HepG2 (cell line): ENCODE data around the gene RHOBTB3. TPM values are rescaled to one million over a fixed set of nuclear protein-coding genes. Genes with fewer than 3 reads are reported as not detected.

Experiments used
- BRD4 ChIP-seq: sonication (generic); formaldehyde crosslinking; IDR thresholded peaks from 2 replicates; pipeline ENCODE4 v1.4.0; 2020; ENCODE audit warnings: missing genetic modification reagents
- CBFB ChIP-seq: sonication (generic); formaldehyde crosslinking; IDR thresholded peaks from 2 replicates; pipeline ENCODE4 v1.4.0; 2020; ENCODE audit warnings: missing genetic modification reagents
- CBX1 ChIP-seq: IDR thresholded peaks from one replicate; pipeline ENCODE4 v1.6.1; 2016; ENCODE audit warnings: antibody characterized with exemption, low read depth
- EEA1 ChIP-seq: sonication (generic); formaldehyde crosslinking; IDR thresholded peaks from 2 replicates; pipeline ENCODE4 v1.5.1; 2020; ENCODE audit warnings: mild to moderate bottlenecking, missing genetic modification reagents, borderline replicate concordance
- FOXC1 ChIP-seq: sonication (generic); formaldehyde crosslinking; IDR thresholded peaks from 2 replicates; pipeline ENCODE4 v1.8.0; 2022; ENCODE audit warnings: mild to moderate bottlenecking, missing genetic modification reagents, borderline replicate concordance
- JUN ChIP-seq: sonication (generic); formaldehyde crosslinking; IDR thresholded peaks from 2 replicates; pipeline ENCODE4 v1.4.0; 2020; ENCODE audit warnings: mild to moderate bottlenecking, missing genetic modification reagents
- JUND ChIP-seq: sonication (generic); formaldehyde crosslinking; IDR thresholded peaks from 2 replicates; pipeline ENCODE4 v1.8.0; 2022; ENCODE audit warnings: mild to moderate bottlenecking, missing genetic modification reagents
- NR2C2 ChIP-seq: sonication (generic); formaldehyde crosslinking; IDR thresholded peaks from 2 replicates; pipeline ENCODE4 v1.4.0; 2020; ENCODE audit warnings: missing genetic modification reagents, mild to moderate bottlenecking, moderate library complexity, borderline replicate concordance
- PHB2 ChIP-seq: fragments of 450-650 bp; IDR thresholded peaks from 2 replicates; pipeline ENCODE4 v1.6.1; 2018; ENCODE audit not compliant: partially characterized antibody
- PRPF4 ChIP-seq: fragments of 200-400 bp; formaldehyde crosslinking; IDR thresholded peaks from 2 replicates; pipeline ENCODE4 v1.6.1; 2016; ENCODE audit warnings: low read length, low read depth; ENCODE audit not compliant: poor library complexity, severe bottlenecking
- RXRB ChIP-seq: IDR thresholded peaks from 2 replicates; pipeline ENCODE4 v1.6.1; 2016; ENCODE audit warnings: borderline replicate concordance, missing genetic modification reagents, missing compliant biosample characterization
- SAP130 ChIP-seq: IDR thresholded peaks from 2 replicates; pipeline ENCODE4 v1.6.1; 2016; ENCODE audit warnings: low read depth
- SMAD9 ChIP-seq: sonication (generic); formaldehyde crosslinking; IDR thresholded peaks from 2 replicates; pipeline ENCODE4 v1.5.1; 2020; ENCODE audit warnings: mild to moderate bottlenecking, missing genetic modification reagents
- TRIM24 ChIP-seq: sonication (generic); formaldehyde crosslinking; IDR thresholded peaks from 2 replicates; pipeline ENCODE4 v1.8.0; 2022; ENCODE audit warnings: mild to moderate bottlenecking, missing genetic modification reagents
- ZBTB38 ChIP-seq: sonication (generic); formaldehyde crosslinking; IDR thresholded peaks from 2 replicates; pipeline ENCODE4 v1.5.1; 2020; ENCODE audit warnings: mild to moderate bottlenecking, missing genetic modification reagents
- ZEB1 ChIP-seq: IDR thresholded peaks from 2 replicates; pipeline ENCODE4 v1.6.1; 2012; ENCODE audit warnings: mild to moderate bottlenecking, low read depth, inconsistent platforms; ENCODE audit not compliant: insufficient replicate concordance
- ZFP36L1 ChIP-seq: sonication (generic); formaldehyde crosslinking; IDR thresholded peaks from 2 replicates; pipeline ENCODE4 v1.8.0; 2022; ENCODE audit warnings: mild to moderate bottlenecking, missing genetic modification reagents, moderate library complexity
- ZNF550 ChIP-seq: sonication (generic); formaldehyde crosslinking; IDR thresholded peaks from 2 replicates; pipeline ENCODE4 v1.4.0; 2020; ENCODE audit warnings: mild to moderate bottlenecking, missing genetic modification reagents, borderline replicate concordance
- ZNF556 ChIP-seq: sonication (generic); formaldehyde crosslinking; IDR thresholded peaks from 2 replicates; pipeline ENCODE4 v1.4.0; 2020; ENCODE audit warnings: mild to moderate bottlenecking, missing genetic modification reagents, borderline replicate concordance
- ZNF557 ChIP-seq: sonication (generic); formaldehyde crosslinking; IDR thresholded peaks from 2 replicates; pipeline ENCODE4 v1.4.0; 2020; ENCODE audit warnings: missing genetic modification reagents
- ZNF570 ChIP-seq: sonication (generic); formaldehyde crosslinking; IDR thresholded peaks from 2 replicates; pipeline ENCODE4 v1.4.0; 2020; ENCODE audit warnings: mild to moderate bottlenecking, missing genetic modification reagents, borderline replicate concordance
- ZNF629 ChIP-seq: sonication (generic); formaldehyde crosslinking; conservative IDR thresholded peaks from 2 replicates; pipeline ENCODE4 v1.5.0; 2020; ENCODE audit warnings: missing genetic modification reagents
- ZNF652 ChIP-seq: IDR thresholded peaks from 2 replicates; pipeline ENCODE4 v1.6.1; 2016; ENCODE audit warnings: low read depth, borderline replicate concordance
- ZSCAN25 ChIP-seq: sonication (generic); formaldehyde crosslinking; IDR thresholded peaks from 2 replicates; pipeline ENCODE4 v1.8.0; 2022; ENCODE audit warnings: mild to moderate bottlenecking, missing genetic modification reagents
- polyA plus RNA-seq, 8 experiments: library from polyadenylated mRNA; depleted of rRNA in 3 of 8; stranded (reverse) in 7 of 8; unstranded in 1 of 8; fragments of >200 nt; fragmentation: Illumina TruSeq in 4 of 8; extraction: Trizol in 4 of 8; gene quantifications; 2 replicates each; pipeline versions ENCODE4 v1.2.1 to v1.2.3, GENCODE V29; 2011 to 2016; ENCODE audit warnings: low read depth in 4 of 8, missing spikeins in 1 of 8, mixed read lengths in 1 of 8; ENCODE audit not compliant: insufficient read depth in 1 of 8
- total RNA-seq, 5 experiments: library from RNA; depleted of rRNA; stranded (reverse); fragments of >200 nt; fragmentation: Illumina TruSeq; extraction: Trizol; gene quantifications; 2 replicates each; pipeline ENCODE4 v1.2.3, GENCODE V29; 2016; ENCODE audit warnings: low read depth in 1 of 5
- TF ChIP-seq, protein P1 (sequence below): IDR thresholded peaks from 2 replicates; pipeline ENCODE4 v1.6.1; 2016; ENCODE audit warnings: low read depth, borderline replicate concordance
- TF ChIP-seq, protein P2 (sequence below): IDR thresholded peaks from 2 replicates; pipeline ENCODE4 v1.4.0; 2020; ENCODE audit warnings: mild to moderate bottlenecking, missing genetic modification reagents
- TF ChIP-seq, protein P3 (sequence below): sonication (generic); formaldehyde crosslinking; IDR thresholded peaks from 2 replicates; pipeline ENCODE4 v1.5.1; 2020; ENCODE audit warnings: missing genetic modification reagents, mild to moderate bottlenecking, borderline replicate concordance

The RHOBTB3 gene
- total and polyA plus RNA-seq, 2 of the 13 experiments (the other 11 are each of a cell fraction or from before 2014, with no cell fraction given), result 31.6 to 35.4 TPM

DNA sequence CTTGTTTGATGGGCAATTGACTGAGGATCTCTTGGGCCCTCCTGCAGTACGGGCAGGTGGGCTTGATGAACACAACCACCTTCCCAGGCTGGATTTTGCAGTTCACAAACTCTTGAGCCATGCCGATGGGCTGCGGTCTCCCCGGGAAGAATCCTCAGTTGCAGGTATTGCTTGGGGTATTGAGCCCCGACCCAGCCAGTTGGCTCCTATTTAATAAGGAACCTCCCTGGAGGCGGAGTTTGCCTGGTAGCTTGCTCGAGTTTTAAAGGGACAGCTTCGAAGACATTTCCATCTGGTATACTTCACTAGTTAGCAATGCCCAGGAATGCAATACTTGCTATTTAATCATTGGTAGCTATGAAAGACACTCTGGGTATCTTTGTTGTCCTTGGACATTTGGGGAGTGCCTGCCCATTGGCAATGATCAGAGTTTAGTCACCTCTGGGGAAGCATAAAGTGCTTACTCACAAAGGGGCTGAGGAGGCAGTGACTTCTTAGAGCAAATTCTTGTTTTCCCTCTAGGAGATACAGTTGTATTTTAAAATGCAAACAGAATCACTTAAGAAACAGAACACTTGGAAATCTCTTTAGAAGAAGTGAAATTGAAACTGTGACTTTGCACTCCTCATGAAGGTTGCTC lies 91.5 kb downstream of the RHOBTB3 start, which contains the start of gene GLRX (continued):
- TF ChIP-seq FOXC1 (CRISPR knock-in tag) (no peak), ZNF629 (0 out of 2 replicates have a peak, but pooled peaks have one; percentile 24), SMAD9 (no peak), RXRB (CRISPR knock-in tag) (no peak), JUN (no peak), ZNF652 (CRISPR knock-in tag) (no peak), BRD4 (no peak), ZSCAN25 (CRISPR knock-in tag) (no peak), ZFP36L1 (no peak), JUND (CRISPR knock-in tag) (no peak), ZEB1 (no peak), CBFB (CRISPR knock-in tag) (no peak), NR2C2 (CRISPR knock-in tag) (no peak), ZNF557 (no peak), EEA1 (no peak), ZBTB38 (CRISPR knock-in tag) (no peak), ZNF550 (CRISPR knock-in tag) (no peak), PHB2 (no peak), ZNF570 (CRISPR knock-in tag) (no peak), PRPF4 (no peak), ZNF556 (CRISPR knock-in tag) (no peak), TRIM24 (no peak), SAP130 (CRISPR knock-in tag) (peak; percentile 64), CBX1 (no peak)
- TF ChIP-seq, protein P1, sequence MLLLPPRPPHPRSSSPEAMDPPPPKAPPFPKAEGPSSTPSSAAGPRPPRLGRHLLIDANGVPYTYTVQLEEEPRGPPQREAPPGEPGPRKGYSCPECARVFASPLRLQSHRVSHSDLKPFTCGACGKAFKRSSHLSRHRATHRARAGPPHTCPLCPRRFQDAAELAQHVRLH (CRISPR knock-in tag), result no peak
- TF ChIP-seq, protein P2, sequence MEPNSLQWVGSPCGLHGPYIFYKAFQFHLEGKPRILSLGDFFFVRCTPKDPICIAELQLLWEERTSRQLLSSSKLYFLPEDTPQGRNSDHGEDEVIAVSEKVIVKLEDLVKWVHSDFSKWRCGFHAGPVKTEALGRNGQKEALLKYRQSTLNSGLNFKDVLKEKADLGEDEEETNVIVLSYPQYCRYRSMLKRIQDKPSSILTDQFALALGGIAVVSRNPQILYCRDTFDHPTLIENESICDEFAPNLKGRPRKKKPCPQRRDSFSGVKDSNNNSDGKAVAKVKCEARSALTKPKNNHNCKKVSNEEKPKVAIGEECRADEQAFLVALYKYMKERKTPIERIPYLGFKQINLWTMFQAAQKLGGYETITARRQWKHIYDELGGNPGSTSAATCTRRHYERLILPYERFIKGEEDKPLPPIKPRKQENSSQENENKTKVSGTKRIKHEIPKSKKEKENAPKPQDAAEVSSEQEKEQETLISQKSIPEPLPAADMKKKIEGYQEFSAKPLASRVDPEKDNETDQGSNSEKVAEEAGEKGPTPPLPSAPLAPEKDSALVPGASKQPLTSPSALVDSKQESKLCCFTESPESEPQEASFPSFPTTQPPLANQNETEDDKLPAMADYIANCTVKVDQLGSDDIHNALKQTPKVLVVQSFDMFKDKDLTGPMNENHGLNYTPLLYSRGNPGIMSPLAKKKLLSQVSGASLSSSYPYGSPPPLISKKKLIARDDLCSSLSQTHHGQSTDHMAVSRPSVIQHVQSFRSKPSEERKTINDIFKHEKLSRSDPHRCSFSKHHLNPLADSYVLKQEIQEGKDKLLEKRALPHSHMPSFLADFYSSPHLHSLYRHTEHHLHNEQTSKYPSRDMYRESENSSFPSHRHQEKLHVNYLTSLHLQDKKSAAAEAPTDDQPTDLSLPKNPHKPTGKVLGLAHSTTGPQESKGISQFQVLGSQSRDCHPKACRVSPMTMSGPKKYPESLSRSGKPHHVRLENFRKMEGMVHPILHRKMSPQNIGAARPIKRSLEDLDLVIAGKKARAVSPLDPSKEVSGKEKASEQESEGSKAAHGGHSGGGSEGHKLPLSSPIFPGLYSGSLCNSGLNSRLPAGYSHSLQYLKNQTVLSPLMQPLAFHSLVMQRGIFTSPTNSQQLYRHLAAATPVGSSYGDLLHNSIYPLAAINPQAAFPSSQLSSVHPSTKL (CRISPR knock-in tag), result 0 out of 2 replicates have a peak, but pooled peaks have one; percentile 33
- TF ChIP-seq, protein P3, sequence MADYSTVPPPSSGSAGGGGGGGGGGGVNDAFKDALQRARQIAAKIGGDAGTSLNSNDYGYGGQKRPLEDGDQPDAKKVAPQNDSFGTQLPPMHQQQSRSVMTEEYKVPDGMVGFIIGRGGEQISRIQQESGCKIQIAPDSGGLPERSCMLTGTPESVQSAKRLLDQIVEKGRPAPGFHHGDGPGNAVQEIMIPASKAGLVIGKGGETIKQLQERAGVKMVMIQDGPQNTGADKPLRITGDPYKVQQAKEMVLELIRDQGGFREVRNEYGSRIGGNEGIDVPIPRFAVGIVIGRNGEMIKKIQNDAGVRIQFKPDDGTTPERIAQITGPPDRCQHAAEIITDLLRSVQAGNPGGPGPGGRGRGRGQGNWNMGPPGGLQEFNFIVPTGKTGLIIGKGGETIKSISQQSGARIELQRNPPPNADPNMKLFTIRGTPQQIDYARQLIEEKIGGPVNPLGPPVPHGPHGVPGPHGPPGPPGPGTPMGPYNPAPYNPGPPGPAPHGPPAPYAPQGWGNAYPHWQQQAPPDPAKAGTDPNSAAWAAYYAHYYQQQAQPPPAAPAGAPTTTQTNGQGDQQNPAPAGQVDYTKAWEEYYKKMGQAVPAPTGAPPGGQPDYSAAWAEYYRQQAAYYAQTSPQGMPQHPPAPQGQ (CRISPR knock-in tag), result no peak
